ENCODE results near the gene TMA7.

- no peak for TF ChIP-seq CTCF (IDR thresholded peaks at IDR 0.05)
- TF ChIP-seq POLR2A (IDR thresholded peaks at IDR 0.05): no peak
These were observed 13.6 kb upstream of the TMA7 start for GRCh38 chr3:48426401-48426909.
